Putamen (tissue), 1 donor: ENCODE measurements around the gene FBXW9.
"Not testable (repeated sequence)": the region's sequence is repeated elsewhere in the genome, so short reads cannot be mapped to it uniquely, and the experiment has no call there.

Experiments
- DNase-seq: peaks from one replicate; pipeline ENCODE4 v3.0.0-alpha.2; 2016; ENCODE audit warnings: low spot score

Gene FBXW9

DNA sequence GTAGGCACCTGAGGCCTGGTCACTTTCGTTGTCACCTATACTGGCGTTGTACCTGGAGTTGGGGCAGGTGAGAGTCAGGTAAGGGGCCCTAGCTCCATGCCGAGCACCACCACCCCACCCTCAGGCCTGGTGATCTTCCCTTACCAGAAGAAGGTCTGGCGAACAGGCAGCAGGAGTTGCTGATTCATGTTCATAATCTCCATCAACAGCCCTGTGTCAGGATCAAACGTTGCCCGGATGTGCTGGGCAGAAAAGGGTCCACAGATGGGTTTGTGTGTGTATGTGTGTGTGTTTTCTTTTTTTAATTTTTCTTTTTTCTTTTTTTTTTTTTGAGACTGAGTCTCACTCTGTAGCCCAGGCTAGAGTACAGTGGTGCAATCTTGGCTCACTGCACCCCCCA lies 44.2 kb downstream of the FBXW9 start:
- no peak for DNase-seq

DNA sequence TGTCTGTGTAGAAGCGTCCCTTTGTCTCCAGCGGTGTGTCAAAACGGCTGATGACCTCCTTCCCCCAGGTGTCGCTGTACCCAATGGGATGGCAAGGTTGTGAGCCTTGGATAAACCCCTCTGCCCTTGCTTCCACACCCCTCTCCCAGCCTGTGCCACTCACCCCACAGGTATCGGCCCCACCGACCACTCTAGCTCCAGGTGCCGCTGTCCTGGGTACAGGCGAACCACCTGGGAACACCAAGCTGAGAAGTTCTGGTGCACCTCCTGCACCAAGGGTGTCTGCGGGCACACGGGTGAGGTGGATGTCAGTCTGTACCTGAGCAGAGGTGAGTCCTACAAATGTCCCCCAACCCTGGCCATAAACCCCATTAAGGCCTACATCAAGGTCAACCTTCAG lies 46.5 kb downstream of the FBXW9 start:
- DNase-seq: no peak

DNA sequence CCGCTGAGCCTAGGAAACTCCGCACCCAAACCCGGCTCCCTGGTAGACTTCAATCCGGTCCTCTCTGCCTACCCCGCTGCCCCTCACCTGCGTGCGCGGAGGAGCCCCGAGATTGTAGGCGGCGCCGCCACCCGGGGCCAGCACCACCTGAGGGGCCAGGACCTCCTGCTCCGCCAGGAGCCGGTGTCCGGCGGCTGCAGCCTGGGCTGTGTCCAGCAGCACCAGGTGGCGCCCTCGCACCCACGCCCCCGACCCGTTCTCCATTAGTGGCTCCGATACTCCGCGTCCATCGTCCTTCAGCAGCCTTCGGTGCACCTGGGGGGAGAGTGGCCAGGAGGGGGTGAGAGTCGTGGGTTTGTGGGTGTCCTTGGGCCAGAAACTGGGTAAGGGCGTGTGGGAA lies 48.3 kb downstream of the FBXW9 start:
- no peak for DNase-seq

DNA sequence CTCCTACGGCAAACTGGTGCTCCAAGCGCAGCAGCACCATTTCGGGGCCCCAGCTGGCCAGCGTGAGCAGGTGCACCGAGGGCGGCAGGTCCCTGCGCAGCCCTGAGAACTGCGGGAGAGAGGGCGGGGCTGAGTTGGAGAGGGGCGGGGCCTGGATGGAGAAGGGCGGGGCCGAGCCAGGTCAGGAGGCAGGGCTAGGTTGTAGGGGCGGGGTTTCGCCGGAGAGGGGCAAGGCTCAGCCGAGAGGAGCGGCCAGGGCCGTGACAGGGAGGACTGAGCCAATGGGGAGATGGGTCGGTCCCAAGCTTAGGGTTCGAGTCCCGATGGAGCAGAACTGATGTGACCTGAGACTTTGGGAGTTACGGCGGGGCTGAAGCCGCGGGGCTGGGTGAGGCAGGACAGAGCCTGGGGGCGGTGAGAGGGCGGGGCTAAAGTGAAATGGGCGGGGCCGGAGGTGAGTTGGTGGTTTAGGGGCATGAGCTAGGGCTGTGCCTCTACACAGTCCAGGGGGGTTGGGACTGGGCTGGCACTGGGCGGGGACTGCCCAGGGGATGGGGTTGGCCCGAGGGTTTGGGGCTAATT lies 48.9 kb downstream of the FBXW9 start:
- no peak for DNase-seq

- DNase-seq: no peak
Measured at GRCh38 chr19:12647047-12647446, 49.4 kb downstream of the FBXW9 start.

- DNase-seq: no peak
Measured at GRCh38 chr19:12646551-12646950, 49.9 kb downstream of the FBXW9 start.

- DNase-seq: not testable (repeated sequence)
Measured at GRCh38 chr19:12643716-12644115, 52.7 kb downstream of the FBXW9 start.

DNA sequence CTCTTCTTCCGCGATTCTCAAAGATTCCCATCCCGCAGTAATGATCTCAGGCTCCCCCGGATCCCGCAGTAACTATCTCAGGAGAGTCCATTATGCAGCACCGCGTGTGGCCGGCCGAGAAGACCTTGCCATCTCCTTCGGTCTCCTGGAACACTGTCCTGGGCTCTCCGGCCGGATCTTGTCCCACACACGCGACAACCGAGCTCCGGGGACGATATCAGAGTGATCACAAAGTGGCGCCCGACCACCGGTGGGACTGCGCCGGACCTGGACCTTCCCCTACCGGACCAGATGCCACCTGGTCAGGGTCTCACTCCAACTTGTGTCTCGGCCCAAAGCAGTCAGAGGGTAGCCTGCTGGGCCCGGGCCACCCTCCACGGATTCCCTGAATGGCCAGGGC lies 53.9 kb downstream of the FBXW9 start:
- no peak for DNase-seq

- DNase-seq: no peak
Measured at GRCh38 chr19:12641456-12641855, 55.0 kb downstream of the FBXW9 start.

DNA sequence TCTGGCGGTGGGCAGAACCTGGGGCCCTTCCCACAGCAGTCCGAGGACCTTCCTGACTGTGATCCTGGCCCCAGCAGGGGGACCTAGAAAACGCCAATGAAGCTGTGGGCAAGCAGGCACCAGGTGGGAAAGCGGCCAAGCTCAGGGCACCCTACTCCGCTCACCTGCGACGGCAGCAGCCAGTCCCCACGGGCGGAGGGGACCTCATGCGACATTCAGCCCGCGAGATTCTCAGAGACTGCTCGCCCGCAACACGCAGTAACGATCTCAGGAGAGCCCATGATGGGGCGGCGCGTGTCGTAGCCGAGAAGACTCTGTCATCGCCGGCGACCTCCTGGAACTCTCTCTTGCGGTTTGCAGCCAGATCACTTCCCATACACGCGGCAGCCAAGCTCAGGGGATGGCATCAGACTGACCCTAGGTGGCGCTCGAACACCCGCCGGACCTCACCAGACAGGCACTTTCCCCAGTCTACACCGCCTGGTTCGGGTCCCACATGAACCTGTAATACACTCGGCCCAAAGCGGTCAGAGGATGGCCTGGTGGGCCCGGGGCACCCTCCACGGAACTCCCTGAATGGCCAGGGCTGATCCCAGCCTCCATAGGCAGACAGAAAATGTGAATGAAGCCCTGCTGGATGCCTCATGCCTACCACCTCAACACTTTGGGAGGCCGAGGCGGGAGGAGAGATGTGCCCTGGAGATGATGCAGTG lies 56.4 kb downstream of the FBXW9 start:
- peak; percentile 57 for DNase-seq
